ENCODE measurements around the gene RFX8. TPM values are rescaled to one million over a fixed set of nuclear protein-coding genes. Genes with fewer than 3 reads are reported as not detected.

Gene RFX8
- total and polyA plus RNA-seq, 5 experiments from 2014 or later: not detected

- POLR2A ChIA-PET: no interaction called here
- ATAC-seq (no peak), DNase-seq (no peak)
- Mint-ChIP-seq H3K9me3 (no peaks in the 10 kb centered on the region), H3K36me3 (no peaks in the 10 kb centered on the region), H3K4me1 (peaks cover 0 to 5% (median 2%) of the 10 kb centered on the region in 4 donors), H3K27me3 (no peaks in the 10 kb centered on the region), H3K27ac (no peak overlapping the region), H3K4me3 (no peak overlapping the region)
Observed at GRCh38 chr2:101348883-101349282, 126.0 kb downstream of the RFX8 start.

Other genes starting within 250 kb of the RFX8 start
- 10 to 100 TPM; 51.6 to 62.4 TPM for gene CNOT11, start 222.2 kb downstream of the RFX8 start, total RNA-seq
- 10 to 100 TPM; 64.2 to 69.3 (median 64.9) TPM for gene CNOT11, start 222.2 kb downstream of the RFX8 start, polyA plus RNA-seq
- gene RNF149, start 166.4 kb downstream of the RFX8 start, total RNA-seq: 100 to 1,000 TPM; 108 to 114 TPM
- gene RNF149, start 166.4 kb downstream of the RFX8 start, polyA plus RNA-seq: 10 to 100 TPM; 36.6 to 41.6 (median 39.0) TPM
- gene CREG2, start 87.6 kb downstream of the RFX8 start, total RNA-seq: not detected
- gene CREG2, start 87.6 kb downstream of the RFX8 start, polyA plus RNA-seq: not detected
- gene MAP4K4, start 222.6 kb upstream of the RFX8 start, total RNA-seq: 100 to 1,000 TPM; 116 to 122 TPM
- gene MAP4K4, start 222.6 kb upstream of the RFX8 start, polyA plus RNA-seq: 10 to 100 TPM in 2 of 3 donors, 1 to 10 TPM in 1; 9.5 to 26.6 (median 13.0) TPM